ENCODE data around the gene TPD52L3.

Gene TPD52L3

GRCh38 chr9:6334305-6334704 lies 6.1 kb downstream of the TPD52L3 start:
- no peak for TF ChIP-seq CTCF (conservative IDR thresholded peaks at IDR 0.05)

GRCh38 chr9:6348766-6349165 lies 20.6 kb downstream of the TPD52L3 start:
- H3K27ac ChIP-seq = no peak overlapping the region
- TF ChIP-seq CTCF (conservative IDR thresholded peaks at IDR 0.05) = no peak

More at GRCh38 chr9:6334305-6334704, 6.1 kb downstream of the TPD52L3 start:
- no peak overlapping the region for H3K27ac ChIP-seq

GRCh38 chr9:6351737-6352136 lies 23.6 kb downstream of the TPD52L3 start:
- no peak overlapping the region for H3K27ac ChIP-seq
- no peak for TF ChIP-seq CTCF (conservative IDR thresholded peaks at IDR 0.05)

GRCh38 chr9:6354072-6354686 lies 26.0 kb downstream of the TPD52L3 start:
- H3K27ac ChIP-seq = no peak overlapping the region
- peak; percentile 88 for TF ChIP-seq CTCF (conservative IDR thresholded peaks at IDR 0.05)

- H3K27ac ChIP-seq = no peak overlapping the region
- no peak for TF ChIP-seq CTCF (conservative IDR thresholded peaks at IDR 0.05)
These were observed 27.6 kb downstream of the TPD52L3 start for GRCh38 chr9:6355728-6356127.

- H3K27ac ChIP-seq = no peak overlapping the region
- no peak for TF ChIP-seq CTCF (conservative IDR thresholded peaks at IDR 0.05)
These were observed 28.3 kb downstream of the TPD52L3 start for GRCh38 chr9:6356441-6356840.

GRCh38 chr9:6356904-6357303 lies 28.7 kb downstream of the TPD52L3 start:
- H3K27ac ChIP-seq = no peak overlapping the region
- TF ChIP-seq CTCF (conservative IDR thresholded peaks at IDR 0.05) = no peak

All from VCaP (cell line).